ENCODE measurements around the gene TMEM178A. TPM values are rescaled to one million over a fixed set of nuclear protein-coding genes. Genes with fewer than 3 reads are reported as not detected.

Gene TMEM178A
- total RNA-seq, 1 donor, result 0.72 TPM

DNA sequence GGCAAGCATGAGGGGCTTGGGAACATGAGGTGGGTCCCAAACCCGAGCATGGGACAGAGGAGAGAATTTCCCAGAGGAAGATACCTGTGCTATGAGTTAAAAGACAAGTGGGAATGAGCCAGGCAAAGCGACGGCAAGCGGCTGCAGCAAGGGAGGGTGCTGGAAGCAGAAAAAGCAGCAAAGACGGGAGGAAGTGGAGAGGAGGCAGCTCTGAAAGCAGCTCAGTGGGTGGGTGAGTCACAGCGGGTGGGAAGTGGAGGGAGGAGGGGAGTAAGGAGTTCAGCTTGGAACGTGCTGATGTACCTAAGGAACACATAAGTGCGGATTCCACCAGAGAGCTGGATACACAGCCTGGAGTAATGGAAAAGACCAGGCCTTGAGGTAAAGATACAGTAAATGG, 71.9 kb downstream of the TMEM178A start:
- peak overlapping the region; percentile 63 for H3K4me3 ChIP-seq (ENCODE audit: insufficient read depth, low read length)
- peaks cover 47% of the 10 kb centered on the region for H3K4me1 ChIP-seq (ENCODE audit: insufficient read depth, low read length)
- peak overlapping the region; percentile 87 for H3K4me2 ChIP-seq (ENCODE audit: insufficient read depth, low read length)
- no peak for TF ChIP-seq CTCF (IDR thresholded peaks at IDR 0.05; ENCODE audit: extremely low read depth, low read depth, low read length)
- H4K20me1 ChIP-seq (ENCODE audit: insufficient read depth, low read length), result no peaks in the 10 kb centered on the region
- H3K27ac ChIP-seq (ENCODE audit: low read depth, low read length), result peak overlapping the region; percentile 96
- no peaks in the 10 kb centered on the region for H3K9me3 ChIP-seq (ENCODE audit: low read depth, low read length)
- peak overlapping the region; percentile 40 for H2AFZ ChIP-seq (ENCODE audit: low read length)
- H3K36me3 ChIP-seq (ENCODE audit: insufficient read depth, low read length), result peaks cover 29% of the 10 kb centered on the region
- H3K79me2 ChIP-seq (ENCODE audit: insufficient read depth, low read length), result peaks cover 25% of the 10 kb centered on the region
- no peaks in the 10 kb centered on the region for H3K27me3 ChIP-seq (ENCODE audit: insufficient read depth, low read length)
- DNase-seq (ENCODE audit: insufficient read length, low spot score, missing footprints), result peak; percentile 58

DNA sequence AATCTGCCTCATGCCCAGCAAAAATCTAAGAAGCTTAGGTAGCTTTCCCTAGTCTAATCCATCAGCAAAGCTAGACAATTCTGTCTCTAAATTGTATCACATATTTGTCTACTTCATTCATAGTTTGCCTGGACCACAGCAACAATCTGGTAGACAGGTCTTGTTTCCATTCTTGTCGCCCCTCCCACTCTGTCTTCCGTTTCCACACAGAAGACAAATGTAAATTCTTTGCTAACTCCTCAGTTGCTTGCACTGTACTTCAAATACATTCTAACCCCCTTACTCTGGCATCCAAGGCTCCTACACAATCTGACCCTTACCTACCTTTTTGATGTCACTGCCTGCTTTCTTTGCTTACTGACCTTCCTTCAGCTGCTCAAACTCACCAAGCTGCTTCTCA, 73.2 kb downstream of the TMEM178A start:
- no peak overlapping the region for H3K4me2 ChIP-seq (ENCODE audit: insufficient read depth, low read length)
- H2AFZ ChIP-seq (ENCODE audit: low read length), result no peak overlapping the region
- TF ChIP-seq CTCF (IDR thresholded peaks at IDR 0.05; ENCODE audit: extremely low read depth, low read depth, low read length), result no peak
- DNase-seq (ENCODE audit: insufficient read length, low spot score, missing footprints), result no peak
- no peak overlapping the region for H3K4me3 ChIP-seq (ENCODE audit: insufficient read depth, low read length)
- peaks cover 22% of the 10 kb centered on the region for H3K36me3 ChIP-seq (ENCODE audit: insufficient read depth, low read length)
- peaks cover 54% of the 10 kb centered on the region for H3K4me1 ChIP-seq (ENCODE audit: insufficient read depth, low read length)
- no peaks in the 10 kb centered on the region for H3K27me3 ChIP-seq (ENCODE audit: insufficient read depth, low read length)
- peaks cover 18% of the 10 kb centered on the region for H3K79me2 ChIP-seq (ENCODE audit: insufficient read depth, low read length)
- H3K9me3 ChIP-seq (ENCODE audit: low read depth, low read length), result no peaks in the 10 kb centered on the region
- H3K27ac ChIP-seq (ENCODE audit: low read depth, low read length), result peak overlapping the region; percentile 14
- H4K20me1 ChIP-seq (ENCODE audit: insufficient read depth, low read length), result no peaks in the 10 kb centered on the region

DNA sequence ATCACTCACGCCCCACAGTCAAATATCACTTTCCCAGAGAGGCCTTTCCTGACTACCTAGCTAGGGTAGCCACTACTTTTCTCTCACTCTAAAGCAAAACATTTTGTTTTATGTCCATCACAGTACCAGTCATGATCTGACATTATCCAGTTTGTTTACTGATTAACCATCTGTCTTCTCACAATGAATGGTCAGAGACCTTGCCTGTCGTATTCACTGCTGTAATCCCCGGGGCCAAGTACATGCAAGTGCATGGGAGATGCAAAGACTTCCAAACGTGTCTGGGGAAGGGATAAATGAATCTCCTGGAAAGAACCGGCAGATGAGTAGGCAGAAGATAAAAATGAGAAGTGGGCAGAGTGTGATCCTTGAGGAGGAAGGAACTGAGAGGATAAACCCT, 73.7 kb downstream of the TMEM178A start:
- Histone ChIP-seq H3K27ac (ENCODE audit: low read depth, low read length) (peak overlapping the region; percentile 14), H3K4me1 (ENCODE audit: insufficient read depth, low read length) (peaks cover 59% of the 10 kb centered on the region), H3K27me3 (ENCODE audit: insufficient read depth, low read length) (no peaks in the 10 kb centered on the region), H3K9me3 (ENCODE audit: low read depth, low read length) (no peaks in the 10 kb centered on the region), H3K79me2 (ENCODE audit: insufficient read depth, low read length) (peaks cover 13% of the 10 kb centered on the region), H4K20me1 (ENCODE audit: insufficient read depth, low read length) (no peaks in the 10 kb centered on the region), H2AFZ (ENCODE audit: low read length) (no peak overlapping the region), H3K36me3 (ENCODE audit: insufficient read depth, low read length) (peaks cover 22% of the 10 kb centered on the region), H3K4me2 (ENCODE audit: insufficient read depth, low read length) (no peak overlapping the region), H3K4me3 (ENCODE audit: insufficient read depth, low read length) (no peak overlapping the region)
- DNase-seq (ENCODE audit: insufficient read length, low spot score, missing footprints), result no peak
- no peak for TF ChIP-seq CTCF (IDR thresholded peaks at IDR 0.05; ENCODE audit: extremely low read depth, low read depth, low read length)

- Histone ChIP-seq H3K4me3 (ENCODE audit: insufficient read depth, low read length) (no peak overlapping the region), H3K79me2 (ENCODE audit: insufficient read depth, low read length) (no peaks in the 10 kb centered on the region), H3K27me3 (ENCODE audit: insufficient read depth, low read length) (no peaks in the 10 kb centered on the region), H3K27ac (ENCODE audit: low read depth, low read length) (no peak overlapping the region), H2AFZ (ENCODE audit: low read length) (no peak overlapping the region), H3K4me1 (ENCODE audit: insufficient read depth, low read length) (peaks cover 37% of the 10 kb centered on the region), H3K9me3 (ENCODE audit: low read depth, low read length) (no peaks in the 10 kb centered on the region), H3K36me3 (ENCODE audit: insufficient read depth, low read length) (peaks cover 13% of the 10 kb centered on the region), H3K4me2 (ENCODE audit: insufficient read depth, low read length) (no peak overlapping the region), H4K20me1 (ENCODE audit: insufficient read depth, low read length) (no peaks in the 10 kb centered on the region)
- DNase-seq (ENCODE audit: insufficient read length, low spot score, missing footprints), result no peak
- TF ChIP-seq CTCF (IDR thresholded peaks at IDR 0.05; ENCODE audit: extremely low read depth, low read depth, low read length), result no peak
Observed at GRCh38 chr2:39741871-39742270, 76.2 kb downstream of the TMEM178A start.

Data from osteoblast (primary cell).